Measurements from ENCODE around the gene GMEB2. TPM values are rescaled to one million over a fixed set of nuclear protein-coding genes. Genes with fewer than 3 reads are reported as not detected.
"Not testable (repeated sequence)": the region's sequence is repeated elsewhere in the genome, so short reads cannot be mapped to it uniquely, and the experiment has no call there.

Gene GMEB2
- total RNA-seq, 2 donors from 2014 or later: 18.4 to 27.9 TPM

GRCh38 chr20:63661108-63661507 is 34.2 kb upstream of the GMEB2 start:
- no peak for TF ChIP-seq POLR2AphosphoS5 (IDR thresholded peaks at IDR 0.05)
- no peak for TF ChIP-seq CTCF (IDR thresholded peaks at IDR 0.05)
- no peak for TF ChIP-seq POLR2A (IDR thresholded peaks at IDR 0.05)
- 93% methylated on average over 22 of the region's 22 CpGs for WGBS
- intact Hi-C loops (cut with DNase I): no loop called here
- Histone ChIP-seq H3K27me3 (replicated peaks; ENCODE audit: insufficient read depth) (no peaks in the 10 kb centered on the region), H3K9me3 (no peaks in the 10 kb centered on the region), H3K27ac (no peak overlapping the region), H3K4me1 (replicated peaks) (peaks cover 6% of the 10 kb centered on the region), H3K36me3 (peaks cover 0 to 5% of the 10 kb centered on the region in 2 donors), H3K4me3 (no peak overlapping the region)
- no peak for DNase-seq (ENCODE audit: low spot score)

GRCh38 chr20:63660622-63661021 is 33.7 kb upstream of the GMEB2 start:
- intact Hi-C loops (cut with DNase I): no loop called here
- Histone ChIP-seq H3K27me3 (replicated peaks; ENCODE audit: insufficient read depth) (no peaks in the 10 kb centered on the region), H3K27ac (no peak overlapping the region), H3K9me3 (no peaks in the 10 kb centered on the region), H3K36me3 (peaks cover 0 to 5% of the 10 kb centered on the region in 2 donors), H3K4me1 (replicated peaks) (peaks cover 6% of the 10 kb centered on the region), H3K4me3 (no peak overlapping the region)
- 90% methylated on average over 8 of the region's 8 CpGs for WGBS
- TF ChIP-seq POLR2A (IDR thresholded peaks at IDR 0.05) (no peak), CTCF (IDR thresholded peaks at IDR 0.05) (no peak), POLR2AphosphoS5 (IDR thresholded peaks at IDR 0.05) (no peak)
- DNase-seq (ENCODE audit: low spot score): no peak

GRCh38 chr20:63660174-63660573 is 33.3 kb upstream of the GMEB2 start:
- DNase-seq (ENCODE audit: low spot score); H3K27me3 ChIP-seq (replicated peaks; ENCODE audit: insufficient read depth); H3K4me3 ChIP-seq; H3K27ac ChIP-seq; H3K9me3 ChIP-seq; H3K36me3 ChIP-seq; intact Hi-C loops (cut with DNase I); H3K4me1 ChIP-seq (replicated peaks): not testable (repeated sequence)
- WGBS: 90% methylated on average over 10 of the region's 10 CpGs

- no peak for TF ChIP-seq CTCF (IDR thresholded peaks at IDR 0.05)
- no peak for TF ChIP-seq POLR2AphosphoS5 (IDR thresholded peaks at IDR 0.05)
- no peak for TF ChIP-seq POLR2A (IDR thresholded peaks at IDR 0.05)
- peaks cover 0 to 5% of the 10 kb centered on the region in 2 donors for H3K36me3 ChIP-seq
- peak overlapping the region in 1 of 2 donors; percentile 79 for H3K4me3 ChIP-seq
- no peaks in the 10 kb centered on the region for H3K27me3 ChIP-seq (replicated peaks; ENCODE audit: insufficient read depth)
- intact Hi-C loops (cut with DNase I): loop anchor here (5.0 kb wide), 2 partner anchors 48 to 78 kb away; partner anchors contain the start of genes ARFRP1, LIME1, SLC2A4RG and ZGPAT
- no peak overlapping the region for H3K27ac ChIP-seq
- 43% methylated on average over 13 of the region's 13 CpGs for WGBS
- DNase-seq (ENCODE audit: low spot score): no peak
- H3K4me1 ChIP-seq (replicated peaks): peaks cover 6% of the 10 kb centered on the region
- no peaks in the 10 kb centered on the region for H3K9me3 ChIP-seq
These were observed 32.5 kb upstream of the GMEB2 start for GRCh38 chr20:63659370-63659769.

GRCh38 chr20:63658749-63659187 is 31.9 kb upstream of the GMEB2 start:
- no peaks in the 10 kb centered on the region for H3K9me3 ChIP-seq
- peak overlapping the region; percentile 86 to 87 for H3K27ac ChIP-seq
- intact Hi-C loops (cut with DNase I): loop anchor here (5.0 kb wide), 2 partner anchors 49 to 79 kb away; partner anchors contain the start of genes ARFRP1, LIME1, SLC2A4RG and ZGPAT
- H3K36me3 ChIP-seq: peaks cover 0 to 5% of the 10 kb centered on the region in 2 donors
- peaks cover 6% of the 10 kb centered on the region for H3K4me1 ChIP-seq (replicated peaks)
- TF ChIP-seq POLR2AphosphoS5 (IDR thresholded peaks at IDR 0.05): no peak
- no peak for TF ChIP-seq CTCF (IDR thresholded peaks at IDR 0.05)
- TF ChIP-seq POLR2A (IDR thresholded peaks at IDR 0.05): no peak
- WGBS: 2% methylated on average over 25 of the region's 25 CpGs
- peak overlapping the region; percentile 69 to 79 for H3K4me3 ChIP-seq
- H3K27me3 ChIP-seq (replicated peaks; ENCODE audit: insufficient read depth): no peaks in the 10 kb centered on the region
- no peak for DNase-seq (ENCODE audit: low spot score)
